Measurements from ENCODE around the gene SLC4A5.

Gene SLC4A5

GRCh38 chr2:74178211-74179062, 164.8 kb downstream of the SLC4A5 start, which contains the start of gene MOB1A (continued):
- TF ChIP-seq PRDM4 (tag by site-specific recombination; IDR thresholded peaks at IDR 0.05) (peak; percentile 96), ZFHX2 (tag by site-specific recombination; conservative IDR thresholded peaks at IDR 0.05) (peak; percentile 90), ZNF221 (tag by site-specific recombination; IDR thresholded peaks at IDR 0.05; ENCODE audit: borderline replicate concordance) (no peak), REPIN1 (tag by site-specific recombination; IDR thresholded peaks at IDR 0.05; ENCODE audit: low read depth) (no peak), ZNF747 (tag by site-specific recombination; IDR thresholded peaks at IDR 0.05) (no peak), ZNF555 (tag by site-specific recombination; conservative IDR thresholded peaks at IDR 0.05) (no peak), ZBTB49 (tag by site-specific recombination; IDR thresholded peaks at IDR 0.05; ENCODE audit: low read depth) (no peak), TCF7L2 (IDR thresholded peaks at IDR 0.05; ENCODE audit: borderline replicate concordance, low read depth, low read length) (no peak), PATZ1 (tag by site-specific recombination; IDR thresholded peaks at IDR 0.05) (peak; percentile 87), HOXA7 (CRISPR knock-in tag; IDR thresholded peaks at IDR 0.05; ENCODE audit: borderline replicate concordance) (no peak), ZNF776 (tag by site-specific recombination; IDR thresholded peaks at IDR 0.05; ENCODE audit: borderline replicate concordance) (no peak), ZSCAN30 (tag by site-specific recombination; IDR thresholded peaks at IDR 0.05) (no peak), GFI1B (tag by site-specific recombination; IDR thresholded peaks at IDR 0.05) (no peak), ZNF664 (tag by site-specific recombination; IDR thresholded peaks at IDR 0.05) (no peak), ZNF560 (tag by site-specific recombination; IDR thresholded peaks at IDR 0.05; ENCODE audit: borderline replicate concordance) (no peak), ZNF350 (tag by site-specific recombination; IDR thresholded peaks at IDR 0.05) (no peak), ZNF248 (tag by site-specific recombination; IDR thresholded peaks at IDR 0.05) (no peak), EGR2 (tag by site-specific recombination; IDR thresholded peaks at IDR 0.05; ENCODE audit: low read depth) (peak; percentile 88), ZNF138 (tag by site-specific recombination; IDR thresholded peaks at IDR 0.05; ENCODE audit: borderline replicate concordance) (no peak), ZNF670 (tag by site-specific recombination; IDR thresholded peaks at IDR 0.05; ENCODE audit: low read depth) (no peak)
- TF ChIP-seq, protein P1, sequence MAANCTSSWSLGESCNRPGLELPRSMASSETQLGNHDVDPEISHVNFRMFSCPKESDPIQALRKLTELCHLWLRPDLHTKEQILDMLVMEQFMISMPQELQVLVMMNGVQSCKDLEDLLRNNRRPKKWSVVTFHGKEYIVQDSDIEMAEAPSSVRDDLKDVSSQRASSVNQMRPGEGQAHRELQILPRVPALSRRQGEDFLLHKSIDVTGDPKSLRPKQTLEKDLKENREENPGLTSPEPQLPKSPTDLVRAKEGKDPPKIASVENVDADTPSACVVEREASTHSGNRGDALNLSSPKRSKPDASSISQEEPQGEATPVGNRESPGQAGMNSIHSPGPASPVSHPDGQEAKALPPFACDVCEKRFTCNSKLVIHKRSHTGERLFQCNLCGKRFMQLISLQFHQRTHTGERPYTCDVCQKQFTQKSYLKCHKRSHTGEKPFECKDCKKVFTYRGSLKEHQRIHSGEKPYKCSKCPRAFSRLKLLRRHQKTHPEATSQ (tag by site-specific recombination; IDR thresholded peaks at IDR 0.05) = no peak
- TF ChIP-seq, protein P2, sequence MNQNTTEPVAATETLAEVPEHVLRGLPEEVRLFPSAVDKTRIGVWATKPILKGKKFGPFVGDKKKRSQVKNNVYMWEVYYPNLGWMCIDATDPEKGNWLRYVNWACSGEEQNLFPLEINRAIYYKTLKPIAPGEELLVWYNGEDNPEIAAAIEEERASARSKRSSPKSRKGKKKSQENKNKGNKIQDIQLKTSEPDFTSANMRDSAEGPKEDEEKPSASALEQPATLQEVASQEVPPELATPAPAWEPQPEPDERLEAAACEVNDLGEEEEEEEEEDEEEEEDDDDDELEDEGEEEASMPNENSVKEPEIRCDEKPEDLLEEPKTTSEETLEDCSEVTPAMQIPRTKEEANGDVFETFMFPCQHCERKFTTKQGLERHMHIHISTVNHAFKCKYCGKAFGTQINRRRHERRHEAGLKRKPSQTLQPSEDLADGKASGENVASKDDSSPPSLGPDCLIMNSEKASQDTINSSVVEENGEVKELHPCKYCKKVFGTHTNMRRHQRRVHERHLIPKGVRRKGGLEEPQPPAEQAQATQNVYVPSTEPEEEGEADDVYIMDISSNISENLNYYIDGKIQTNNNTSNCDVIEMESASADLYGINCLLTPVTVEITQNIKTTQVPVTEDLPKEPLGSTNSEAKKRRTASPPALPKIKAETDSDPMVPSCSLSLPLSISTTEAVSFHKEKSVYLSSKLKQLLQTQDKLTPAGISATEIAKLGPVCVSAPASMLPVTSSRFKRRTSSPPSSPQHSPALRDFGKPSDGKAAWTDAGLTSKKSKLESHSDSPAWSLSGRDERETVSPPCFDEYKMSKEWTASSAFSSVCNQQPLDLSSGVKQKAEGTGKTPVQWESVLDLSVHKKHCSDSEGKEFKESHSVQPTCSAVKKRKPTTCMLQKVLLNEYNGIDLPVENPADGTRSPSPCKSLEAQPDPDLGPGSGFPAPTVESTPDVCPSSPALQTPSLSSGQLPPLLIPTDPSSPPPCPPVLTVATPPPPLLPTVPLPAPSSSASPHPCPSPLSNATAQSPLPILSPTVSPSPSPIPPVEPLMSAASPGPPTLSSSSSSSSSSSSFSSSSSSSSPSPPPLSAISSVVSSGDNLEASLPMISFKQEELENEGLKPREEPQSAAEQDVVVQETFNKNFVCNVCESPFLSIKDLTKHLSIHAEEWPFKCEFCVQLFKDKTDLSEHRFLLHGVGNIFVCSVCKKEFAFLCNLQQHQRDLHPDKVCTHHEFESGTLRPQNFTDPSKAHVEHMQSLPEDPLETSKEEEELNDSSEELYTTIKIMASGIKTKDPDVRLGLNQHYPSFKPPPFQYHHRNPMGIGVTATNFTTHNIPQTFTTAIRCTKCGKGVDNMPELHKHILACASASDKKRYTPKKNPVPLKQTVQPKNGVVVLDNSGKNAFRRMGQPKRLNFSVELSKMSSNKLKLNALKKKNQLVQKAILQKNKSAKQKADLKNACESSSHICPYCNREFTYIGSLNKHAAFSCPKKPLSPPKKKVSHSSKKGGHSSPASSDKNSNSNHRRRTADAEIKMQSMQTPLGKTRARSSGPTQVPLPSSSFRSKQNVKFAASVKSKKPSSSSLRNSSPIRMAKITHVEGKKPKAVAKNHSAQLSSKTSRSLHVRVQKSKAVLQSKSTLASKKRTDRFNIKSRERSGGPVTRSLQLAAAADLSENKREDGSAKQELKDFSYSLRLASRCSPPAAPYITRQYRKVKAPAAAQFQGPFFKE (tag by site-specific recombination; IDR thresholded peaks at IDR 0.05; ENCODE audit: borderline replicate concordance) = no peak
- TF ChIP-seq, protein P3, sequence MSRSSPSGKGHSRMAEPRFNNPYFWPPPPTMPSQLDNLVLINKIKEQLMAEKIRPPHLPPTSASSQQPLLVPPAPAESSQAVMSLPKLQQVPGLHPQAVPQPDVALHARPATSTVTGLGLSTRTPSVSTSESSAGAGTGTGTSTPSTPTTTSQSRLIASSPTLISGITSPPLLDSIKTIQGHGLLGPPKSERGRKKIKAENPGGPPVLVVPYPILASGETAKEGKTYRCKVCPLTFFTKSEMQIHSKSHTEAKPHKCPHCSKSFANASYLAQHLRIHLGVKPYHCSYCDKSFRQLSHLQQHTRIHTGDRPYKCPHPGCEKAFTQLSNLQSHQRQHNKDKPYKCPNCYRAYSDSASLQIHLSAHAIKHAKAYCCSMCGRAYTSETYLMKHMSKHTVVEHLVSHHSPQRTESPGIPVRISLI (tag by site-specific recombination; IDR thresholded peaks at IDR 0.05) = no peak

All from HEK293 (cell line).